RWPE2 (cell line): ENCODE data around the gene CYFIP2.

Source experiments
- ATAC-seq: fragments of 200-7000 bp; cut with Tn5 transposase; 3 replicates; pipeline ENCODE4 v1.9.1; 2021; ENCODE audit warnings: low read depth
- DNase-seq: peaks from one replicate; pipeline ENCODE4 v3.0.0-alpha.2; 2020; ENCODE audit warnings: low spot score
- H3K27ac ChIP-seq: fragments of 450-650 bp; 2 replicates; pipeline ENCODE4 v1.5.1; 2017; ENCODE audit warnings: mild to moderate bottlenecking; ENCODE audit not compliant: poor library complexity, severe bottlenecking
- H3K27me3 ChIP-seq: fragments of 250-450 bp; sonication (Bioruptor Pico); 2 replicates; pipeline ENCODE4 v1.5.1; 2021; ENCODE audit warnings: mild to moderate bottlenecking, moderate library complexity; ENCODE audit not compliant: insufficient read depth, poor library complexity, severe bottlenecking
- H3K36me3 ChIP-seq: fragments of 250-450 bp; sonication (Bioruptor Pico); 2 replicates; pipeline ENCODE4 v1.5.1; 2020; ENCODE audit warnings: low read depth, mild to moderate bottlenecking, moderate library complexity
- H3K4me1 ChIP-seq: fragments of 250-450 bp; sonication (Bioruptor Pico); 2 replicates; pipeline ENCODE4 v1.5.1; 2021; ENCODE audit warnings: mild to moderate bottlenecking, moderate library complexity; ENCODE audit not compliant: insufficient read depth, poor library complexity, severe bottlenecking
- H3K4me3 ChIP-seq: fragments of 250-450 bp; sonication (Bioruptor Pico); 2 replicates; pipeline ENCODE4 v1.5.1; 2021; ENCODE audit warnings: mild to moderate bottlenecking, moderate library complexity; ENCODE audit not compliant: severe bottlenecking
- H3K9me3 ChIP-seq: fragments of 250-450 bp; sonication (Bioruptor Pico); 2 replicates; pipeline ENCODE4 v1.5.1; 2021; ENCODE audit warnings: mild to moderate bottlenecking, moderate library complexity; ENCODE audit not compliant: severe bottlenecking
- TF ChIP-seq, protein P1 (sequence below): fragments of 450-650 bp; IDR thresholded peaks from one replicate; pipeline ENCODE4 v1.5.1; 2017; ENCODE audit warnings: mild to moderate bottlenecking, moderate library complexity; ENCODE audit not compliant: poor library complexity, severe bottlenecking

Gene CYFIP2

DNA sequence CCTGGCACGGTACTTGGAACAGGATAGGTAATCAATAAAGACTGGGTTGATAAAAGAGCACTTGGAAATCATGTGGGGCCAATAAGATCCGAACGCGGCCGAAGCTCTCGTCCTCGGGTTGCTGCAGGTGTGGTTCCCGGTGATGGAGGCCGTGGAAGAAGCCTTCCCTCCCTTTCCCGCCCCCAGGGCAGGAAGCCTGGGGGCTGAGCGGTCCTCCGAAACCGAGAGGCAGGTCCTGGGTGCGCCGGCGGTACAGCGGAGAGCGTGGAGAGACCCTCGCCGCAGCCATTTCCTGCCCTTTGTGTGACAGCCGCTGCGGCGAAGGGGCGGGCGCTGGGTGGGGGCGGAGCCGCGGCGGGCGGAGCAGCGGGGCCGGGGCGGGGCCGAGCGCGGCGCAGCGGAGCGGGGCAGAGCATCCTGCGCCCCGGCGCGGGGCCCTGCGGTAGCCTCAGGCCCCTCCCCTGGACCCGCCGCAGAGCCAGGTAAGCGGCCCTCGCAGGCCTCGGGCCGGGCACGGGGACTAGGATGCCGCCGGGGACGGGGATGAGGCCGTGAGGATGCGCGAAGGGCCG is at the start of gene CYFIP2:
TSS of gene CYFIP2 (plus strand) at position 410 of the 572 bp plus-strand sequence. CDS start 19,239 bp downstream, outside the sequence.
- no peaks in the 10 kb centered on the region for H3K4me1 ChIP-seq
- H3K27ac ChIP-seq = no peak within 1 kb of the TSS
- H3K9me3 ChIP-seq = no peaks in the 10 kb centered on the region
- ATAC-seq (peak; percentile 93), DNase-seq (no peak)
- TF ChIP-seq, protein P1, sequence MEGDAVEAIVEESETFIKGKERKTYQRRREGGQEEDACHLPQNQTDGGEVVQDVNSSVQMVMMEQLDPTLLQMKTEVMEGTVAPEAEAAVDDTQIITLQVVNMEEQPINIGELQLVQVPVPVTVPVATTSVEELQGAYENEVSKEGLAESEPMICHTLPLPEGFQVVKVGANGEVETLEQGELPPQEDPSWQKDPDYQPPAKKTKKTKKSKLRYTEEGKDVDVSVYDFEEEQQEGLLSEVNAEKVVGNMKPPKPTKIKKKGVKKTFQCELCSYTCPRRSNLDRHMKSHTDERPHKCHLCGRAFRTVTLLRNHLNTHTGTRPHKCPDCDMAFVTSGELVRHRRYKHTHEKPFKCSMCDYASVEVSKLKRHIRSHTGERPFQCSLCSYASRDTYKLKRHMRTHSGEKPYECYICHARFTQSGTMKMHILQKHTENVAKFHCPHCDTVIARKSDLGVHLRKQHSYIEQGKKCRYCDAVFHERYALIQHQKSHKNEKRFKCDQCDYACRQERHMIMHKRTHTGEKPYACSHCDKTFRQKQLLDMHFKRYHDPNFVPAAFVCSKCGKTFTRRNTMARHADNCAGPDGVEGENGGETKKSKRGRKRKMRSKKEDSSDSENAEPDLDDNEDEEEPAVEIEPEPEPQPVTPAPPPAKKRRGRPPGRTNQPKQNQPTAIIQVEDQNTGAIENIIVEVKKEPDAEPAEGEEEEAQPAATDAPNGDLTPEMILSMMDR = no peak
- peak within 1 kb of the TSS; percentile 42 for H3K4me3 ChIP-seq
- no peaks in the 10 kb centered on the region for H3K36me3 ChIP-seq
- H3K27me3 ChIP-seq = peaks cover 40% of the 10 kb centered on the region

DNA sequence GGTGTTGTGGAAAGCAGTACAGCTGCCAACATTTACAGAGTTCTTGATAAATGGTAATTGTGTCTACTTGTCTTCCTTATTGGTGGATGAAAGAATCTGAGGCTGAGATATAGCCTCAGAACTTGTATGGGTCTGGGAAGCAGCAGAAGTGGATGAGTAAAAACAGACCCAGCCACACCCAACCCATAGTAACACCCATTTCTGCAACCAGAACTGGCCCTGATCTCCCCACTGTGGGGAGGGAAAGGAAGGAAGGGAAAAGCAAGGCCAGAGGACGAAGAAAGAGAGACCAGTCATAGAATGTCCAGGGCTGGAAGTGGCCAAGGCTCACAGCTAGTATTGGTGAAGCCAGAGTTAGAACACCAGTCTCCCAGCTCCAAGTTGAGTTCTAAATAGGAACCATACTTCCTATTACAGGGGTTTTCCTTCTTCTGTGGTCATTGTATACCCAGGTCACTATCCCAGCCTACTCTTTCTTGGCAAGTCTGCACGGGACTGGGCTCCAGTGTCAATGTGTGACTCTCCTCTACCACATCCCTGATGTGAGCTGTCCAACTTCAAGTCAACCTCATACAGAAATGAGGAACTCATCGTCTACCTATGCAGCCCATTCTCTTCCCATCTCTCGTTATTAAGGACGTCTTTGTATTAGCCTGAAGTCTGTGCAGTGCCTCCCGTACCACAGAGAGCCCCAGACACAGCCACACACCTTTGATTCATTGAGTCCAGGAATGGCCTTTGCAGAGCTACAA is 49.4 kb upstream of the CYFIP2 start:
- Histone ChIP-seq H3K36me3 (no peaks in the 10 kb centered on the region), H3K4me1 (no peaks in the 10 kb centered on the region), H3K27me3 (no peaks in the 10 kb centered on the region), H3K9me3 (no peaks in the 10 kb centered on the region), H3K4me3 (no peak overlapping the region), H3K27ac (no peak overlapping the region)
- ATAC-seq (no peak), DNase-seq (no peak)
- TF ChIP-seq, protein P1 = no peak

DNA sequence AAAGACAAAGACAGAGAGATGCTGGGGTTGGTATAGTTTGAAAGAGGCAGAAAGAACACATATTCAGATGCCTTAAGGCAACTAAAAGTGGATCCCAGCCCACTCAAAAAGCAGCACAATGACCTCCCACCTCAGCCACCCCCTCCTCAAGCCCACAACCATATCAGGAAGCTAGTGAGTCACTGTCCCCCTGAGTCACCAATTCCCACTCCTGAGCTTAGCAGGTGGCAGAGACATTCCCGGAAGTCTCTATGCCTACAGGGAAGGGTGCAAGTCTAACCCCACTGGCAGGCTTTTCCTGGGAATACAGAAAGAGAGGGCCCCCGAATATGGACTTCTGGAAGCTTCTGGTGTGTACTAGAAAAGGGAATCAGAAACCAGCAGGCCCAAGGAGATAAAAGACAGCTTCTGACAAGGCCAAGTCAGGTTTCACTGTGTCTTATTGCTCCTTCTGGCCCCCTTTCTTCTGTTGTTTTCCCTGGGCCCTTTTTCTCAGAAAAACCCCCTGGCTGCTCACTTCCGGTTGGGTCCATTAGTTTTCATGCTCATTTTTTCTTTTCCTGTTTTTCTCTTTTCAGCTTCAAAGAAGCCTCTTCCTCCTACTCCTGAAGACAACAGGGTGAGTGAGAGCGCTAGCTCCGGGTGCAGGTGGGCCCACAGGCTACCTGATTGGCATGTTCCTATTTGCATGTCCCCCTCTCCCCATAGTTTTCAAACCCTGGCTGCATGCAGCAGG is 48.5 kb upstream of the CYFIP2 start:
- Histone ChIP-seq H3K4me3 (no peak overlapping the region), H3K36me3 (no peaks in the 10 kb centered on the region), H3K27ac (no peak overlapping the region), H3K9me3 (no peaks in the 10 kb centered on the region), H3K4me1 (no peaks in the 10 kb centered on the region), H3K27me3 (no peaks in the 10 kb centered on the region)
- no peak for DNase-seq
- ATAC-seq = no peak
- TF ChIP-seq, protein P1 = no peak

DNA sequence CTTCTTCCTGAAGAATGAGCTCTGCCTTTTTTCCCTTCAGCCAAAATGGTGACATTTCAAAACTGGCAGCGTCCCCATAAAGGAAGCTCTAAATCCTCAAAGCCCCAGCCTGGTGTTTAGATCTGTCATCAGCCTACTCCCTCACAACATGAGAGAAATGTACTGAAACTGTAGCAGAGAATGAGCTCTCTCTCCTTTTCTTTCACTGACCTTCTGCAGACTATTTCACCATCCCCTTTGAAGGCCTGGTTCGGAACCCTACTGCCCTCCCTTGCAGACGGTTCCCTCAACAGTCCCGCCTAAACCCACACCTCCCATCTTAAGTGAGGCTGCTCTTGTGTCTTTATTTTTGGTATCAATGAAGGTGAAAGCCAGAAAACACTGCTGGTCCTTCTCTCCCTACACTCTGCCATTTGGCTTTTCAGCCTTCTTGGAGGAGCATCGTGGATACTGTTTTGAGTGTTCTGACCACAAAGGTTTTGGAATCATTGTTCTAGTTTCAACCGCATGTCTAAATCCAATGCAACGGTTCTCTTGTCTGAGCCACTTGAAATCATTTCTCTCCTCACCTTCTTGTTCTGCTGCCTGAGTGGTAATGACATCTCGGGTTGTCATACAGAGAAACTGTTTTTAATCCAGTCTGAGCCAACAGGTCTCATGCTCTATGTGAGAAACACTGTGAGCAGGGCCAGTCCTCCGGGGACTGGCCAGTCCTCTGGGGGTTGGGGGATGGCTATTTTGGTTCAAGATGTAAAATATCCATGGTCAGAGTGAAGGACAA is 46.2 kb upstream of the CYFIP2 start:
- H3K4me3 ChIP-seq = no peak overlapping the region
- H3K27me3 ChIP-seq = no peaks in the 10 kb centered on the region
- ATAC-seq = no peak
- H3K36me3 ChIP-seq = no peaks in the 10 kb centered on the region
- no peaks in the 10 kb centered on the region for H3K9me3 ChIP-seq
- DNase-seq = no peak
- TF ChIP-seq, protein P1 = no peak
- no peak overlapping the region for H3K27ac ChIP-seq
- no peaks in the 10 kb centered on the region for H3K4me1 ChIP-seq
